WTC11 (cell line): ENCODE results near the gene ACR.

Experiments used
- ESRRA ChIP-seq: sonication (generic); formaldehyde crosslinking; IDR thresholded peaks from 2 replicates; pipeline ENCODE4 v1.8.1; 2022; ENCODE audit warnings: mild to moderate bottlenecking, missing genetic modification reagents, borderline replicate concordance
- FOXJ3 ChIP-seq: sonication (generic); formaldehyde crosslinking; IDR thresholded peaks from 2 replicates; pipeline ENCODE4 v1.9.0; 2021; ENCODE audit warnings: missing genetic modification reagents, mild to moderate bottlenecking, borderline replicate concordance
- NFATC4 ChIP-seq: fragments of 250-450 bp; sonication (Bioruptor Pico); IDR thresholded peaks from 2 replicates; pipeline ENCODE4 v1.9.0; 2021; ENCODE audit warnings: mild to moderate bottlenecking
- NR2C2 ChIP-seq: sonication (generic); formaldehyde crosslinking; IDR thresholded peaks from 2 replicates; pipeline ENCODE4 v1.8.0; 2022; ENCODE audit warnings: mild to moderate bottlenecking, missing genetic modification reagents
- SP1 ChIP-seq: sonication (generic); formaldehyde crosslinking; conservative IDR thresholded peaks from 2 replicates; pipeline ENCODE4 v1.8.1; 2022; ENCODE audit warnings: missing genetic modification reagents
- ZNF138 ChIP-seq: sonication (generic); formaldehyde crosslinking; conservative IDR thresholded peaks from 2 replicates; pipeline ENCODE4 v1.8.1; 2022; ENCODE audit warnings: mild to moderate bottlenecking, moderate library complexity, missing genetic modification reagents
- TF ChIP-seq, protein P1 (sequence below): fragments of 200-600 bp; IDR thresholded peaks from 2 replicates; pipeline ENCODE4 v1.8.0; 2022; ENCODE audit warnings: antibody characterized with exemption
- TF ChIP-seq, protein P2 (sequence below): sonication (generic); formaldehyde crosslinking; IDR thresholded peaks from 2 replicates; pipeline ENCODE4 v1.8.1; 2022; ENCODE audit warnings: low read depth, missing genetic modification reagents, borderline replicate concordance
- TF ChIP-seq, protein P3 (sequence below): fragments of 250-450 bp; sonication (Bioruptor Pico); IDR thresholded peaks from 2 replicates; pipeline ENCODE4 v2.1.2; 2022; ENCODE audit warnings: mild to moderate bottlenecking, moderate library complexity
- TF ChIP-seq, protein P4 (sequence below): sonication (generic); formaldehyde crosslinking; IDR thresholded peaks from 2 replicates; pipeline ENCODE4 v1.8.0; 2023; ENCODE audit warnings: mild to moderate bottlenecking, missing genetic modification reagents
- TF ChIP-seq, protein P5 (sequence below): sonication (generic); formaldehyde crosslinking; IDR thresholded peaks from 2 replicates; pipeline ENCODE4 v1.8.0; 2022; ENCODE audit warnings: missing genetic modification reagents

DNA sequence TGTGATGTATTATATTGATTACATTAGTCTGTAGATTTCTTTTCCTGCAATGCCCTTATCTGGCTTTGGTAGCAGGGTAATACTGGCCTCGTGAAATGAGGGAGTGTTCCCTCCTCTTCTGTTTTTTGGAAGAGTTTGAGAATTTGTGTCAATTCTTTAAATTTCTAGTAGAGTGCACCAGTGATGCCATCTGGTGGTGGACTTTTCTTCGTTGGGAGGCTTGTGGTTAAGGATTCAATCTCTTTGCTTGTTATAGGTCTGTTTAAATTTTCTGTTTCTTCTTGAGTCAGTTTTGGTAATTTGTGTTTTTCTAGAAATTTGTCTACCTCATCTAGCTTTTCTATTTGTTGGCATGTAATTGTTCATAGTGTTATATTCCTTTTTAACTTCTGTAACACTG is 46.5 kb upstream of the ACR start:
- TF ChIP-seq, protein P1, sequence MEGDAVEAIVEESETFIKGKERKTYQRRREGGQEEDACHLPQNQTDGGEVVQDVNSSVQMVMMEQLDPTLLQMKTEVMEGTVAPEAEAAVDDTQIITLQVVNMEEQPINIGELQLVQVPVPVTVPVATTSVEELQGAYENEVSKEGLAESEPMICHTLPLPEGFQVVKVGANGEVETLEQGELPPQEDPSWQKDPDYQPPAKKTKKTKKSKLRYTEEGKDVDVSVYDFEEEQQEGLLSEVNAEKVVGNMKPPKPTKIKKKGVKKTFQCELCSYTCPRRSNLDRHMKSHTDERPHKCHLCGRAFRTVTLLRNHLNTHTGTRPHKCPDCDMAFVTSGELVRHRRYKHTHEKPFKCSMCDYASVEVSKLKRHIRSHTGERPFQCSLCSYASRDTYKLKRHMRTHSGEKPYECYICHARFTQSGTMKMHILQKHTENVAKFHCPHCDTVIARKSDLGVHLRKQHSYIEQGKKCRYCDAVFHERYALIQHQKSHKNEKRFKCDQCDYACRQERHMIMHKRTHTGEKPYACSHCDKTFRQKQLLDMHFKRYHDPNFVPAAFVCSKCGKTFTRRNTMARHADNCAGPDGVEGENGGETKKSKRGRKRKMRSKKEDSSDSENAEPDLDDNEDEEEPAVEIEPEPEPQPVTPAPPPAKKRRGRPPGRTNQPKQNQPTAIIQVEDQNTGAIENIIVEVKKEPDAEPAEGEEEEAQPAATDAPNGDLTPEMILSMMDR: 0 out of 2 replicates have a peak, but pooled peaks have one; percentile 26
- TF ChIP-seq, protein P2, sequence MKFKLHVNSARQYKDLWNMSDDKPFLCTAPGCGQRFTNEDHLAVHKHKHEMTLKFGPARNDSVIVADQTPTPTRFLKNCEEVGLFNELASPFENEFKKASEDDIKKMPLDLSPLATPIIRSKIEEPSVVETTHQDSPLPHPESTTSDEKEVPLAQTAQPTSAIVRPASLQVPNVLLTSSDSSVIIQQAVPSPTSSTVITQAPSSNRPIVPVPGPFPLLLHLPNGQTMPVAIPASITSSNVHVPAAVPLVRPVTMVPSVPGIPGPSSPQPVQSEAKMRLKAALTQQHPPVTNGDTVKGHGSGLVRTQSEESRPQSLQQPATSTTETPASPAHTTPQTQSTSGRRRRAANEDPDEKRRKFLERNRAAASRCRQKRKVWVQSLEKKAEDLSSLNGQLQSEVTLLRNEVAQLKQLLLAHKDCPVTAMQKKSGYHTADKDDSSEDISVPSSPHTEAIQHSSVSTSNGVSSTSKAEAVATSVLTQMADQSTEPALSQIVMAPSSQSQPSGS (CRISPR knock-in tag): no peak
- TF ChIP-seq ESRRA: no peak
- TF ChIP-seq NFATC4 (CRISPR knock-in tag): no peak
- TF ChIP-seq FOXJ3 (CRISPR knock-in tag): no peak
- TF ChIP-seq, protein P3, sequence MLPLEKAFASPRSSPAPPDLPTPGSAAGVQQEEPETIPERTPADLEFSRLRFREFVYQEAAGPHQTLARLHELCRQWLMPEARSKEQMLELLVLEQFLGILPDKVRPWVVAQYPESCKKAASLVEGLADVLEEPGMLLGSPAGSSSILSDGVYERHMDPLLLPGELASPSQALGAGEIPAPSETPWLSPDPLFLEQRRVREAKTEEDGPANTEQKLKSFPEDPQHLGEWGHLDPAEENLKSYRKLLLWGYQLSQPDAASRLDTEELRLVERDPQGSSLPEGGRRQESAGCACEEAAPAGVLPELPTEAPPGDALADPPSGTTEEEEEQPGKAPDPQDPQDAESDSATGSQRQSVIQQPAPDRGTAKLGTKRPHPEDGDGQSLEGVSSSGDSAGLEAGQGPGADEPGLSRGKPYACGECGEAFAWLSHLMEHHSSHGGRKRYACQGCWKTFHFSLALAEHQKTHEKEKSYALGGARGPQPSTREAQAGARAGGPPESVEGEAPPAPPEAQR (CRISPR knock-in tag): no peak
- no peak for TF ChIP-seq ZNF138 (CRISPR knock-in tag)
- TF ChIP-seq, protein P4, sequence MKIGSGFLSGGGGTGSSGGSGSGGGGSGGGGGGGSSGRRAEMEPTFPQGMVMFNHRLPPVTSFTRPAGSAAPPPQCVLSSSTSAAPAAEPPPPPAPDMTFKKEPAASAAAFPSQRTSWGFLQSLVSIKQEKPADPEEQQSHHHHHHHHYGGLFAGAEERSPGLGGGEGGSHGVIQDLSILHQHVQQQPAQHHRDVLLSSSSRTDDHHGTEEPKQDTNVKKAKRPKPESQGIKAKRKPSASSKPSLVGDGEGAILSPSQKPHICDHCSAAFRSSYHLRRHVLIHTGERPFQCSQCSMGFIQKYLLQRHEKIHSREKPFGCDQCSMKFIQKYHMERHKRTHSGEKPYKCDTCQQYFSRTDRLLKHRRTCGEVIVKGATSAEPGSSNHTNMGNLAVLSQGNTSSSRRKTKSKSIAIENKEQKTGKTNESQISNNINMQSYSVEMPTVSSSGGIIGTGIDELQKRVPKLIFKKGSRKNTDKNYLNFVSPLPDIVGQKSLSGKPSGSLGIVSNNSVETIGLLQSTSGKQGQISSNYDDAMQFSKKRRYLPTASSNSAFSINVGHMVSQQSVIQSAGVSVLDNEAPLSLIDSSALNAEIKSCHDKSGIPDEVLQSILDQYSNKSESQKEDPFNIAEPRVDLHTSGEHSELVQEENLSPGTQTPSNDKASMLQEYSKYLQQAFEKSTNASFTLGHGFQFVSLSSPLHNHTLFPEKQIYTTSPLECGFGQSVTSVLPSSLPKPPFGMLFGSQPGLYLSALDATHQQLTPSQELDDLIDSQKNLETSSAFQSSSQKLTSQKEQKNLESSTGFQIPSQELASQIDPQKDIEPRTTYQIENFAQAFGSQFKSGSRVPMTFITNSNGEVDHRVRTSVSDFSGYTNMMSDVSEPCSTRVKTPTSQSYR (CRISPR knock-in tag): no peak
- no peak for TF ChIP-seq NR2C2
- TF ChIP-seq SP1 (CRISPR knock-in tag): no peak
- TF ChIP-seq, protein P5, sequence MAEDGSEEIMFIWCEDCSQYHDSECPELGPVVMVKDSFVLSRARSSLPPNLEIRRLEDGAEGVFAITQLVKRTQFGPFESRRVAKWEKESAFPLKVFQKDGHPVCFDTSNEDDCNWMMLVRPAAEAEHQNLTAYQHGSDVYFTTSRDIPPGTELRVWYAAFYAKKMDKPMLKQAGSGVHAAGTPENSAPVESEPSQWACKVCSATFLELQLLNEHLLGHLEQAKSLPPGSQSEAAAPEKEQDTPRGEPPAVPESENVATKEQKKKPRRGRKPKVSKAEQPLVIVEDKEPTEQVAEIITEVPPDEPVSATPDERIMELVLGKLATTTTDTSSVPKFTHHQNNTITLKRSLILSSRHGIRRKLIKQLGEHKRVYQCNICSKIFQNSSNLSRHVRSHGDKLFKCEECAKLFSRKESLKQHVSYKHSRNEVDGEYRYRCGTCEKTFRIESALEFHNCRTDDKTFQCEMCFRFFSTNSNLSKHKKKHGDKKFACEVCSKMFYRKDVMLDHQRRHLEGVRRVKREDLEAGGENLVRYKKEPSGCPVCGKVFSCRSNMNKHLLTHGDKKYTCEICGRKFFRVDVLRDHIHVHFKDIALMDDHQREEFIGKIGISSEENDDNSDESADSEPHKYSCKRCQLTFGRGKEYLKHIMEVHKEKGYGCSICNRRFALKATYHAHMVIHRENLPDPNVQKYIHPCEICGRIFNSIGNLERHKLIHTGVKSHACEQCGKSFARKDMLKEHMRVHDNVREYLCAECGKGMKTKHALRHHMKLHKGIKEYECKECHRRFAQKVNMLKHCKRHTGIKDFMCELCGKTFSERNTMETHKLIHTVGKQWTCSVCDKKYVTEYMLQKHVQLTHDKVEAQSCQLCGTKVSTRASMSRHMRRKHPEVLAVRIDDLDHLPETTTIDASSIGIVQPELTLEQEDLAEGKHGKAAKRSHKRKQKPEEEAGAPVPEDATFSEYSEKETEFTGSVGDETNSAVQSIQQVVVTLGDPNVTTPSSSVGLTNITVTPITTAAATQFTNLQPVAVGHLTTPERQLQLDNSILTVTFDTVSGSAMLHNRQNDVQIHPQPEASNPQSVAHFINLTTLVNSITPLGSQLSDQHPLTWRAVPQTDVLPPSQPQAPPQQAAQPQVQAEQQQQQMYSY (CRISPR knock-in tag): no peak
